Neural cell (in vitro differentiated cells): ENCODE data around the gene TP53I11.

Source experiments
- CTCF ChIP-seq: fragments of 450-650 bp; IDR thresholded peaks from 2 replicates; pipeline ENCODE4 v1.5.1; 2014; ENCODE audit warnings: antibody characterized with exemption, mild to moderate bottlenecking, moderate library complexity; ENCODE audit not compliant: poor library complexity, severe bottlenecking
- EZH2 ChIP-seq: fragments of 200-600, 300-800 bp; shearing (Covaris generic), sonication (generic); IDR thresholded peaks from 2 replicates; pipeline ENCODE4 v1.6.1; 2014; ENCODE audit warnings: antibody characterized with exemption, low read length, borderline replicate concordance, mild to moderate bottlenecking; ENCODE audit not compliant: insufficient read depth, poor library complexity, severe bottlenecking
- TAF1 ChIP-seq: IDR thresholded peaks from 2 replicates; pipeline ENCODE4 v1.6.1; 2012; ENCODE audit warnings: low read depth

DNA sequence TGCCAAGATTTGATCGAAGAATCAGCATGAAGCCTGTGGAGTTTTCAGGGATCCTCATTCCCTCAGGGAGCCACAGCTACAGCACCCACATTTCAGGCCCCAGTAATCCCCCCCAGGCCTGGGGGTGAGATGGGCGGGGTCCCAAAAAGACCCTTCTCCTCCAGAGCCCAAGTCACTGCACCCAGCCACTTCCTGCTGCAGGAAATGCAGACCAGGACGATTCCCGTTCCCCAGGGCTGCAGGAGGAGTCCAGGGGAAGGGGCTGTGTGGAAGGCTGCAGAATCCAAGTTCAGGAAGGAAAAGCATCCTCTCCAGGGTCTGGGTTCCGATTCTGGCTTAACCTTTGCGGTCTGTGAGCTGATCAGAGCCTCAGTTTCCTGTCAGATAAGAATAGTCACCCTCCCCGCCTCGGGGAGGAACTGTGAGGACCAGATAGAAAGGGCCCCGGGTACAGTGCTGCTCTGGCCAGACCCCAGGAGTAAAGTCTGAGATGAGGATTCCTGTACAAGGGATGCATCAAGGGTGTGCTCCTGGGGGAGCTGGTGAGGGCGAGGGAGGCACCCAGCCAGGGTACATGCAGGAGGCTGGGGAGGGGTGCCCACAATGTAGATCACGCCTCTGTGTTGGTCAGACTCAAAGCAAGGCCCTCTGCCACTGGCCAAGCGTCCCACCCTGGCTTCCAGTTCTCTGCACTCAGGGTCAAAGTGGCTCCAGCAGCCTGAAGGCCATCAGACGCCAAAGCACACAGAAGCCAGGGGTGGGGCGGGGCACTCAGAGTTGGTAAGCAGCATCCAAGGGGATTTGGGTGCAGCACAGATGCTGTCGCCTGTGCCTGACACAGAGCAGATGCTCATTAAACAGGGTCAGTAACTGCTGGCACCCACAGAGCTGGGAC is 30.1 kb upstream of the TP53I11 start:
- TF ChIP-seq CTCF: no peak
- no peak for TF ChIP-seq TAF1
- no peak for TF ChIP-seq EZH2
